ENCODE data around the gene ARID1B. TPM values are rescaled to one million over a fixed set of nuclear protein-coding genes. Genes with fewer than 3 reads are reported as not detected.

The ARID1B gene
- total RNA-seq, 2 experiments from 2014 or later = 90.1 to 164 TPM

DNA sequence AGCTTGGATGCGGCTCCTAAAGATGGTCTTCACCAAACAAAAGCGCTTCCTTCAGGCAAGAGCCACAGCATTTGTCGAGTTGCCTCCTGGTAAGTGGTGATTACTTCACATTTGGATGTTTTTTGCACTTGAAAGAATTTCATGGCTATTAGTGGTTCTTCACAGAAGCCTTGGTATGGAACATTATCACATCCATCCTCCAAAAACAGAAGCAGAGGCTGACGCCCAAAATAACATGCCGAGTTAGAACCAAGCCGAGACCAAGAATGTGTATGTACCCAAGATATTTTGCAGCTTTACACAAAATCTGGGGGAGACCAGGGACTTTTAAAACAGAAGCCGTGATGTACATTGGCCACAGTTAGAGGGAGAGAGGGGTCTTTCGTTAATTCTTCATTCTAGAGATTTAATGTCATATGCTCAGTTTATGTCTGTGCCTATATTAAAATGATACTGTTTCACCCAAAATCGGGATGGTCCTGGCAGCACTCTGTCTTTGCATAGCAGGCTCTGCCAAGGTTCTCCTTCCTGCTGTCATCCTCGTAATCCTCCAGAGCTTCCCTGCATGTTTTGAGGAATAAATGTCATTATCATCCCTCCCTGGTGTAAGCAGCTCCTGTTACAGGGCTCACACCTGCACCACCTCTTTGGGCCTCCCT, 436.9 kb downstream of the ARID1B start:
- Histone ChIP-seq H3K79me2 (ENCODE audit: insufficient read depth, low read depth, low read length) (no peaks in the 10 kb centered on the region), H3K9me2 (ENCODE audit: insufficient read depth, low read length) (no peaks in the 10 kb centered on the region), H2AFZ (ENCODE audit: low read length) (no peak overlapping the region), H3K4me2 (ENCODE audit: low read length) (no peak overlapping the region), H3K9me3 (ENCODE audit: low read length) (no peaks in the 10 kb centered on the region), H3K36me3 (ENCODE audit: insufficient read depth, low read length) (no peaks in the 10 kb centered on the region), H3K4me3 (ENCODE audit: low read depth, low read length, poor library complexity, severe bottlenecking) (no peak overlapping the region), H4K20me1 (ENCODE audit: insufficient read depth, low read length) (no peaks in the 10 kb centered on the region), H3K4me1 (ENCODE audit: insufficient read depth, low read length, poor library complexity, severe bottlenecking) (no peaks in the 10 kb centered on the region), H3K27ac (ENCODE audit: low read depth, low read length, poor library complexity, severe bottlenecking) (no peak overlapping the region)
- TF ChIP-seq EZH2phosphoT487 (IDR thresholded peaks at IDR 0.05; ENCODE audit: borderline replicate concordance, low read depth, low read length) = no peak
- TF ChIP-seq, protein P1, sequence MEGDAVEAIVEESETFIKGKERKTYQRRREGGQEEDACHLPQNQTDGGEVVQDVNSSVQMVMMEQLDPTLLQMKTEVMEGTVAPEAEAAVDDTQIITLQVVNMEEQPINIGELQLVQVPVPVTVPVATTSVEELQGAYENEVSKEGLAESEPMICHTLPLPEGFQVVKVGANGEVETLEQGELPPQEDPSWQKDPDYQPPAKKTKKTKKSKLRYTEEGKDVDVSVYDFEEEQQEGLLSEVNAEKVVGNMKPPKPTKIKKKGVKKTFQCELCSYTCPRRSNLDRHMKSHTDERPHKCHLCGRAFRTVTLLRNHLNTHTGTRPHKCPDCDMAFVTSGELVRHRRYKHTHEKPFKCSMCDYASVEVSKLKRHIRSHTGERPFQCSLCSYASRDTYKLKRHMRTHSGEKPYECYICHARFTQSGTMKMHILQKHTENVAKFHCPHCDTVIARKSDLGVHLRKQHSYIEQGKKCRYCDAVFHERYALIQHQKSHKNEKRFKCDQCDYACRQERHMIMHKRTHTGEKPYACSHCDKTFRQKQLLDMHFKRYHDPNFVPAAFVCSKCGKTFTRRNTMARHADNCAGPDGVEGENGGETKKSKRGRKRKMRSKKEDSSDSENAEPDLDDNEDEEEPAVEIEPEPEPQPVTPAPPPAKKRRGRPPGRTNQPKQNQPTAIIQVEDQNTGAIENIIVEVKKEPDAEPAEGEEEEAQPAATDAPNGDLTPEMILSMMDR (conservative IDR thresholded peaks at IDR 0.05; ENCODE audit: low read length) = no peak
- intact Hi-C loops (cut with micrococcal nuclease; ENCODE audit: unreplicated experiment) = no loop called here
- ChIA-PET POLR2A (interaction anchor here (1.4 to 1.7 kb wide), 2 partner anchors 9 kb away, joined by 4 to 7 read pairs; no protein-coding TSS in a partner anchor), CTCF (ENCODE audit: unreplicated experiment) (no interaction called here)
- BruUV-seq (replicated peaks) = no TSS peak
- no peak for DNase-seq (ENCODE audit: low spot score)

- H3K9me2 ChIP-seq (ENCODE audit: insufficient read depth, low read length) = no peaks in the 10 kb centered on the region
- no peaks in the 10 kb centered on the region for H4K20me1 ChIP-seq (ENCODE audit: insufficient read depth, low read length)
- intact Hi-C loops (cut with micrococcal nuclease; ENCODE audit: unreplicated experiment) = no loop called here
- H3K4me2 ChIP-seq (ENCODE audit: low read length) = no peak overlapping the region
- no peaks in the 10 kb centered on the region for H3K4me1 ChIP-seq (ENCODE audit: insufficient read depth, low read length, poor library complexity, severe bottlenecking)
- H3K4me3 ChIP-seq (ENCODE audit: low read depth, low read length, poor library complexity, severe bottlenecking) = no peak overlapping the region
- ChIA-PET POLR2A (interaction anchor here (0.6 to 1.4 kb wide), 2 partner anchors 11 to 201 kb away, joined by 4 read pairs; no protein-coding TSS in a partner anchor), CTCF (ENCODE audit: unreplicated experiment) (no interaction called here)
- TF ChIP-seq EZH2phosphoT487 (IDR thresholded peaks at IDR 0.05; ENCODE audit: borderline replicate concordance, low read depth, low read length) = no peak
- H3K36me3 ChIP-seq (ENCODE audit: insufficient read depth, low read length) = no peaks in the 10 kb centered on the region
- no peak for DNase-seq (ENCODE audit: low spot score)
- no peaks in the 10 kb centered on the region for H3K79me2 ChIP-seq (ENCODE audit: insufficient read depth, low read depth, low read length)
- BruUV-seq (replicated peaks) = no TSS peak
- no peak overlapping the region for H3K27ac ChIP-seq (ENCODE audit: low read depth, low read length, poor library complexity, severe bottlenecking)
- H3K9me3 ChIP-seq (ENCODE audit: low read length) = no peaks in the 10 kb centered on the region
- H2AFZ ChIP-seq (ENCODE audit: low read length) = no peak overlapping the region
Observed at GRCh38 chr6:157215717-157216116, 438.5 kb downstream of the ARID1B start.

DNA sequence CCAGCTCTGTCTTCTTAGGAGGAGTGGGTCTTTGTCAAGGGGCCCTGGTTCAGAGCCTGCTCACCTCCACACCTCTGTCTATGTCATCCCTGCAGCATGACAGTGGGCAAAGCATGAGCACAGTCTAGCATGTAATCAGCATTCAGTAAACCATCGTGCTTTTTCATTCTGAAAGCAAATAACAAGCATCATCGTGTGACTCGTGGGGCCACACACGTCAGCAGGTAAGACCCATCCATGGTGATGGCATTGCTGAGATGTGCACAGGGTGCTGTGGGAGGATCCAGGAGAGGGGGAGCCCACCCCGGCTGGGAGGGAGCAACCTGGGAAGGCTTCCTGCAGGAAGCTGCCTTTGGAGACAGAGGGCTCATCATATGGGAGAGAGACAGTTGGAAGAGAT, 439.4 kb downstream of the ARID1B start:
- H3K9me2 ChIP-seq (ENCODE audit: insufficient read depth, low read length) = no peaks in the 10 kb centered on the region
- no peaks in the 10 kb centered on the region for H3K9me3 ChIP-seq (ENCODE audit: low read length)
- ChIA-PET CTCF (ENCODE audit: unreplicated experiment) (no interaction called here), POLR2A (no interaction called here)
- DNase-seq (ENCODE audit: low spot score) = no peak
- no peak overlapping the region for H2AFZ ChIP-seq (ENCODE audit: low read length)
- no peak overlapping the region for H3K4me3 ChIP-seq (ENCODE audit: low read depth, low read length, poor library complexity, severe bottlenecking)
- no peaks in the 10 kb centered on the region for H3K79me2 ChIP-seq (ENCODE audit: insufficient read depth, low read depth, low read length)
- H4K20me1 ChIP-seq (ENCODE audit: insufficient read depth, low read length) = no peaks in the 10 kb centered on the region
- TF ChIP-seq EZH2phosphoT487 (IDR thresholded peaks at IDR 0.05; ENCODE audit: borderline replicate concordance, low read depth, low read length) = no peak
- TF ChIP-seq, protein P1 (conservative IDR thresholded peaks at IDR 0.05; ENCODE audit: low read length) = no peak
- no peaks in the 10 kb centered on the region for H3K4me1 ChIP-seq (ENCODE audit: insufficient read depth, low read length, poor library complexity, severe bottlenecking)
- no TSS peak for BruUV-seq (replicated peaks)
- H3K27ac ChIP-seq (ENCODE audit: low read depth, low read length, poor library complexity, severe bottlenecking) = no peak overlapping the region
- H3K36me3 ChIP-seq (ENCODE audit: insufficient read depth, low read length) = no peaks in the 10 kb centered on the region
- intact Hi-C loops (cut with micrococcal nuclease; ENCODE audit: unreplicated experiment) = no loop called here
- H3K4me2 ChIP-seq (ENCODE audit: low read length) = no peak overlapping the region

Data from OCI-LY7 (cell line).